GM19043 (cell line): ENCODE results near the gene MARCHF10.
"Not testable (repeated sequence)": the region's sequence is repeated elsewhere in the genome, so short reads cannot be mapped to it uniquely, and the experiment has no call there.

Experiments used
- ATAC-seq: cut with Tn5 transposase; IDR thresholded peaks from one replicate; pipeline ENCODE4 v1.9.1; 2021; ENCODE audit warnings: low read depth; ENCODE audit not compliant: unreplicated experiment

MARCHF10 gene

DNA sequence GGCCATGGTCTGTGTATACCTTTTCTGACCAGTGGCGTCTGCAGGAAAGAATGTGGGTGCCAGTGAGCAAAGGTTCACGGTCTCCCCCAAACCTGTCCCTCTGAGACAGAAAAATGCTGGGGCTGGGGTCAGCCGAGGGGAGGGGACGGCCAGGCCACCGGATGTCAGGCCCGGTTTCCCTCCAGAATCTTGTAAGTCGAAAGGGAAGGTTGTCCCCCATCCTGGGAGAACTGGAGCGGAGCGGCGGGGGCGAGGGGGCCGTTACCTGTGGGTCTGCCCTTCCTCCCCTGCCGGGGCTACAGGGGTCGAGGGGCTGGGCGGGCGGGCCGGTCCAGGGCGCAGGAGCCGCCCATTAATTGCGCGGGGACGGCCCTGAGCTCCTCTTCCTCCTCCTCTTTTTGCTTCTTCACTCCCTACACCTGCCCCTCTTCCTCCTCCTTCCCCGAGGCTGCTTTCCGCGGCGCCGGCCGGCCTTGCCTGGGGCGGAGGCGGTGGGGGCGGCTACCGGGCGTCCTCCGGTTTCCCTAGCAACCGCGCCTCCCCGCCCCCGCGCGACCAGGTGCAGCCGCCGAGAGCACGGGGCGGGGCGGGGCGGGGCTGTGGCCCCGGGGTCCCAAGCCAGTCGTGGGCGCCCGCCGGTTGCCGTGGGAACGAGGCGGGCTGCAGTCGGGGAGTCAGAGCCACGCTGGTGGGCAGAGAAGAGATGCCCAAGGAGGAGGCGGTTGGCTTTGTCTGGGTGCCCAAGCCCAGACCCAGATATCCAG is at the start of gene MARCHF10:
Gene MARCHF10 (minus strand): TSS at position 503 of the 764 bp plus-strand sequence. CDS start 6,579 bp downstream, outside the sequence.
- ATAC-seq = no peak

DNA sequence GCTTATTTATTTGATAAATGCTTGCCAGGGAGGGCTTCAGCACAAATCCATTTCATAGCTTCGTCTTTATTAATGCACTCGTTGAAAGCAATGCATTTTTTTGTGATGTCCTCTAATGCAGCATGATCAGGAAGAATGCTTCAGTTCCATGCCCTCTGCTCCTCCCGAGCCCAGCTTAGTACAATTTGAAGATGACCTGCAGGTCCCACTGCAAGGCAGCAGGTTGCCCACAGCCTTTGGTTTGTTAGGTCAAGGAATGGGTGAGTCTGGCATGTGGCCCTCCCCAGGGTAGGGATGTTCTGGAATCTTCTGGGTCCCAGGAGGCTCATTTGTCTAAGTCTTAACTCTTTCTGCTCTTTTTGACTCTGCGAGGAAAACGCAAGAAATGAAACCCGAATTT is 49.4 kb upstream of the MARCHF10 start:
- no peak for ATAC-seq

GRCh38 chr17:62856594-62856993 is 48.5 kb upstream of the MARCHF10 start:
- no peak for ATAC-seq

DNA sequence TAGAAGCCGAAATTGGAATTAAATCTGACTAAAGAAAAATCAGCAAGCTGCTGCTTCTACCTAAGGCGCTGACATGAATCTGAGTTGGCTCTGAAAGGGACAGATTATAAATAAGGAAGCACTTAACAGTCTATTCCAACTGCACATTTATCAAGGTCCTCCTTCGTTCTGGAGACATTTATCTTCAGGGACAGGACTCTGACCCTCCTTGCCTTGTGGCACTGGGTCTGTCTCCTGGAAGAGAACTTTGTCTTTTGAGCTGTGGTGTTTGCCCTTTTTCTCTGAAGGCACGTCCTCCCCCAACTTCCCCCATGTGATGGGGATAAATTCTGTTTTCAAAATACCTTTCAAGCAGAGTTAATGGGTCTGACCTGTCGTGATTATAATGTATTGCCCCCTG is 47.0 kb upstream of the MARCHF10 start:
- no peak for ATAC-seq

DNA sequence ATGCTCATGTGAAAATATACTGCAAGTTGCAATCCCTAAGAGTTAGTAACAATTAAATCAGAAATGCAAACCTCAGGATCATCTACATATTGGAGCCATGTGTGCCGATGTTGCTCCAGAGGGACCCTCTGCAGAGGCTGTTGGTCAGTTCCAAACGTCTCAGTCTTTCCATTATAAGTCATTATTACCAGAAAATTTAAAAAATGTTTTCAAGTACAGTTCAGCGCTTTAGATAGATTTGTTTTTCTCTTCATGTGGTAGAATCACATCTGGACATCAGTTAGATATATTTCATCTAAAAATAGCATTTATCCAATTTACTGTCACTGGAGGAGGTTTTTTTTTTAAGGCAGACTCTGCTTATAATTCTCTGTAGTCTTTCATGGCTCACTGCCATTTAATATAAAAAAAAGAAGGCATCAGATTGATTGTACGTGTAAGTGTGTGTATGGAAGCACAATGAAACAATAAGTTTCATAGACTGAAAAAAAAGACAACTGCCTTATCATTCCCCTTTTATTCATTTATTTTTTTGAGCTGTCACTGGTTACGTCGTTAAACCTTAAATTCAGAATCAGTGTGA is 46.1 kb upstream of the MARCHF10 start:
- no peak for ATAC-seq

DNA sequence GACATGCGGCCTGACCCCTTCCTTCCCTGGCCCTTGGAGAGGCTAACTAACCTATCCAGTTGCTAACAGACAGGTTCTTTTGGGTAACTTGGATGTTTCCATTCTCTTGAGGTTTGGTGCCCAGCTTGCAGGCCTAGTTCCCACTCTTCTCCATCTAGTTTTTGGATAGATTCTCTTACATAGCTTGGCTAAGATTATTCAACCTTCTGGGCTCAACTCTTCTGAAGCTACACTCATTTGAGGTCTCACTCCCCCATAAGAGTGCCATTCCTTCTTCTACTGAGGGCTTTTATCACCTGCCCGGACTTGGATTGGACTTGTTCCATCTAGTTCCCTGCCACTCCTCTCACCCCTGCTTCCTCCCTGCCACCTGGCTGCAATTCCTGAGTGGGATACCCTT is 44.1 kb upstream of the MARCHF10 start:
- no peak for ATAC-seq

GRCh38 chr17:62849591-62850415 is 41.7 kb upstream of the MARCHF10 start:
- ATAC-seq = not testable (repeated sequence)

DNA sequence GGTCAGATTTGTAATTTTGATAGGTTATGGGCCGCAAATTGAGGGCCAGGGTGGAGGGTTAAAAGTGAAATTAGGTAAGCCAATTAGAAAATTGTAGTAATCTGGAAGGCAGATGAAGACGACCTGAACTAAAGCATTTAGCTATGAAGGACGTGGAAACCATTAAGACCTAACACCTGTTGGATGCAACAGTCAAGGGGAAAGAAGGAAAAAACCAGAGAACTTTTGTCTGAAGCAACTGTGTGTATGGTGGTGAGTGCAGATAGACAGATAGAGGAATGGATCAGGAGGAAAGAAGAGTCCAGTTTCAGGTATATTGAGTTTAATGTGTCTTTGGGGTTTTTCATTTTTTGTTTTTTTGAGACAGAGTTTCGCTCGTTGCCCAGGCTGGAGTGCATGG is 40.2 kb upstream of the MARCHF10 start:
- ATAC-seq = no peak

GRCh38 chr17:62847426-62847825 is 39.3 kb upstream of the MARCHF10 start:
- no peak for ATAC-seq

- ATAC-seq = no peak
Observed at GRCh38 chr17:62840871-62841270, 32.8 kb upstream of the MARCHF10 start.

DNA sequence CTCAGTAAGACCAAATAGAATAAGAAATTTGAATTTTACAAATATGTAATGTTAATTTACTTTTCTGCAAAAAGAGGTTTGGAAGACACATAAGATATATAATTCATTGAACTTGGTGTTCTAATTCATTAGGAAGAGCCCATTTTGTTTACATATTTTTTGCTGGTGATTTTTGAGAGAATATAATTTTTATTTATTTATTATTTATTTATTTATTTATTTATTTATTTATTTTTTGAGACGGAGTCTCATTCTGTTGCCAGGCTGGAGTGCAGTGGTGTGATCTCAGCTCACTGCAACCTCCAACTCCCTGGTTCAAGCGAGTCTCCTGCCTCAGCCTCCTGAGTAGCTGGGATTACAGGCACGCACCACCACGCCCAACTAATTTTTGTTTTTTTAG is 25.7 kb upstream of the MARCHF10 start:
- not testable (repeated sequence) for ATAC-seq

- no peak for ATAC-seq
Observed at GRCh38 chr17:62832405-62832804, 24.3 kb upstream of the MARCHF10 start.

DNA sequence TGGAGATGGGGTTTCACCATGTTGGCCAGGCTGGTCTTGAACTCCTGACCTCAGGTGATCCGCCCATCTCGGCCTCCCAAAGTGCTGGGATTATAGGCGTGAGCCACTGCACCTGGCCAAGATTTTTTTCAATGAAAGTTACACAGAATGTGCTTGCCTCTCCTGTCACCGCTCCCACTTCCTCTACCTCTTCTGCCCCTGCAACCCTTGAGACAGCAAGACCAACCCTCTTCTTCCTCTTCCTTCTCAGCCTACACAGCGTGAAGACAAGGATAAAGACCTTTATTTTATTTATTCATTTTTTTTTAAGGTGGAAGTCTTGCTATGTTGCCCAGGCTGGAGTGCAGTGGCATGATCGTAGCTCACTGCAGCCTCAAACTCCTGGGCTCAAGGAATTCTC is 23.0 kb upstream of the MARCHF10 start:
- not testable (repeated sequence) for ATAC-seq

- no peak for ATAC-seq
Observed at GRCh38 chr17:62827746-62828485, 19.8 kb upstream of the MARCHF10 start.

- no peak for ATAC-seq
Observed at GRCh38 chr17:62826956-62827355, 18.8 kb upstream of the MARCHF10 start.

DNA sequence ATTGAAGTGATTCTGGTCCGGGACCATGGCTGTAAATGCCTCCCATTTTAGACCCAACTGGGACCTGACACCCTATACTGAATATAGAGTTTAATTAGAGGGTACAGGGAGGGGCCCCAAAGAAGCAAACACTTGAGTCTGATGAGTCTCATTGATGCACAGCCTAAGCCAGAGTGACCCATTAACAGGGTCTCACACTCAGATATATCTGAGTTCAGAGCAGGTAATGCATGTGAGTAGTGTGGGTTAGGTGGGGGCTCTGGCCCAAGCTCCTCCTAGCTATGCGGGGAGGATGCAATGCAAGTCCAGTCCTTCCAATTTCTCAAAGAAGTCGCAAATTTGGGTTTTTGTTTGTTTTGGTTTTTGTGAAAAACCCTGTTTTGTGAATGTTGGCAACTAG is 17.1 kb upstream of the MARCHF10 start:
- ATAC-seq = no peak

DNA sequence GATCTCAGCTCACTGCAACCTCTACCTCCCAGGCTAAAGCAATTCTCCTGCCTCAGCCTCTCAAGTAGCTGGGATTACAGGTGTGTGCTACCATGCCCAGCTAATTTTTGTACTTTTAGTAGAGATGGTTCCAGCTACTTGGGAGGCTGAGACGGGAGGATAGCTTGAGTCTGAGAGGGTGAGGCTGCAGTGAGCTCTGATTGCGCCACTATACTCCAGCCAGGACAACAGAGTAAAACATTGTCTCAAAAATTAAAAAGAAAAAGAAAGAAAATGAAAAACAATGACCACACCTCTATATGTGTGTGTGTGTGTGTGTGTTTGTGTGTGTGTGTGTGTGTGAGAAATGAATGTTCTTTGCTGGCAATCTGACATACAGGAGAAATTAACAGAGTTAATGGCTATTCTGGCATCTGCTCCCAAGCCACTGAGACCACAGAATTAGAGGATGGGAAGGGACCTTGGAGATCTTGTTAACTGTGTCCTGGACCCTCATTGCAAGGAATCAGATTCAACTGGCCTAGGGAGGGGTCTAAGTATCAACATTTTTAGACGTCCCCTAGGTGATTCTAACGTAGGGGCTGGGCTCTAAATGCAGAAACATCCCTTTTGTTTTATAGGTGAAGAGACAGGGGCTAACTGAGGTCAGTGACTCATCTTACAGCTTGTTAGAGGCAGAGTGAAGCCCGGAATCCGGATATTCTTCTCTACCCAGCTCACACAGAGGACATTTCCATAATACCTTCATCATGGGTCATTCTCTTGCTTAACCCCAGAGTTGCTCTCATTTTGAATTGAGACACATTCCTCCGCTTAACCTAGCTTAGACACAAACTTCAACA is 16.4 kb upstream of the MARCHF10 start:
- no peak for ATAC-seq

- no peak for ATAC-seq
Observed at GRCh38 chr17:62823111-62823893, 15.2 kb upstream of the MARCHF10 start.
